Thyroid gland (tissue), 4 donors: Measurements from ENCODE around the gene SMIM41.

ENCODE experiments used
- POLR2A ChIP-seq, 2 donors: fragments of 450-650 bp; IDR thresholded peaks; one replicate each; pipeline ENCODE4 v1.6.1; 2017; ENCODE audit warnings: antibody characterized with exemption in 2 of 2, mild to moderate bottlenecking in 2 of 2, moderate library complexity in 1 of 2
- TF ChIP-seq, protein P1 (sequence below), 6 experiments: fragments of 200-600 bp in 3 of 6; fragments of 450-650 bp in 3 of 6; sonication (generic) in 3 of 6; IDR thresholded peaks; one replicate each; pipeline ENCODE4 v1.5.1; 2016 to 2019; ENCODE audit warnings: antibody characterized with exemption in 6 of 6, mild to moderate bottlenecking in 2 of 6, inconsistent platforms in 1 of 6, moderate library complexity in 1 of 6

DNA sequence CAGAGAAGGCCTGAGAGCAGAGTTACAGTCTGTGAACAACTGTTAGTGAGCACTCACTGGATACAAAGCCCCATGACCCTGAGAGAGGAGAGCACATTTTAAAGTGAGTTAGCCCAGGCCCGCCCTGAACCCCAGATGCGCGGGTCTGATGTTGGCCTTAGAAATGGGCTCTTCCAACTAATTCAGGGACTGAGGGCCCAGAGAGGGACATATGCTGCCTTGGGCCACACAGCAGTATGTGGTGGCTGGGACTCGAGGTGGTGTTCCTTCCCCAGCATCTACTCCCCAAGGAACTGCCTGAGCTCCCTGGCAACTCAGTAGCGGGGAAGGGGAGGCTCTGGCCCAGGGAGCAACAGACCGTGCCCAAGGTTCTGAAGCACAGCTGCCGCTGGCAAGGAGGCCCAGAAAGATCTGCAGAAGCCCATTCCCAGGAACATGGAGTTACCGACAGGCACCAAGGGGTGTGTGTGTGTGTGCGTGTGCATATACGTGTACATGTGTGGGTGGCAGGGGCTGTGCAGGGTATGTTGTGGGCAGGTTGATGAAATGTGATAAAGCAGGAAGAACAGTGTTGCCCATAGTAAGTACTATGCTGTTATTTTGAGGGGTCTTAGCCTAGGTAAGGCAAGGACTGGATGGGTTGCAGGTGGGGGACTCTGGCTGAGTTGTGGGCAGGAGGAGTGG lies 71.8 kb downstream of the SMIM41 start:
- TF ChIP-seq, protein P1, sequence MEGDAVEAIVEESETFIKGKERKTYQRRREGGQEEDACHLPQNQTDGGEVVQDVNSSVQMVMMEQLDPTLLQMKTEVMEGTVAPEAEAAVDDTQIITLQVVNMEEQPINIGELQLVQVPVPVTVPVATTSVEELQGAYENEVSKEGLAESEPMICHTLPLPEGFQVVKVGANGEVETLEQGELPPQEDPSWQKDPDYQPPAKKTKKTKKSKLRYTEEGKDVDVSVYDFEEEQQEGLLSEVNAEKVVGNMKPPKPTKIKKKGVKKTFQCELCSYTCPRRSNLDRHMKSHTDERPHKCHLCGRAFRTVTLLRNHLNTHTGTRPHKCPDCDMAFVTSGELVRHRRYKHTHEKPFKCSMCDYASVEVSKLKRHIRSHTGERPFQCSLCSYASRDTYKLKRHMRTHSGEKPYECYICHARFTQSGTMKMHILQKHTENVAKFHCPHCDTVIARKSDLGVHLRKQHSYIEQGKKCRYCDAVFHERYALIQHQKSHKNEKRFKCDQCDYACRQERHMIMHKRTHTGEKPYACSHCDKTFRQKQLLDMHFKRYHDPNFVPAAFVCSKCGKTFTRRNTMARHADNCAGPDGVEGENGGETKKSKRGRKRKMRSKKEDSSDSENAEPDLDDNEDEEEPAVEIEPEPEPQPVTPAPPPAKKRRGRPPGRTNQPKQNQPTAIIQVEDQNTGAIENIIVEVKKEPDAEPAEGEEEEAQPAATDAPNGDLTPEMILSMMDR (IDR thresholded peaks at IDR 0.05): no peak
- no peak for TF ChIP-seq POLR2A (IDR thresholded peaks at IDR 0.05)
